ENCODE results near the gene EN2. TPM values are rescaled to one million over a fixed set of nuclear protein-coding genes. Genes with fewer than 3 reads are reported as not detected.

The EN2 gene
- total and polyA plus RNA-seq, 2 of the 13 experiments (the other 11 are each of a cell fraction or from before 2014, with no cell fraction given): not detected

GRCh38 chr7:155456738-155457543 lies 988 bp upstream of the EN2 start:
- no peak overlapping the region for H2AFZ ChIP-seq (ENCODE audit: low read length)
- WGBS (ENCODE audit: low lambda C conversion rate): 71% methylated on average over 58 of the region's 69 CpGs
- POLR2A ChIA-PET: no interaction called here
- DNase-seq (ENCODE audit: low spot score): no peak
- BruUV-seq (replicated peaks): no TSS peak
- no peaks in the 10 kb centered on the region for H4K20me1 ChIP-seq (ENCODE audit: insufficient read depth, low read length)
- no peak overlapping the region for H3K4me2 ChIP-seq (ENCODE audit: low read depth, low read length)
- H3K36me3 ChIP-seq (replicated peaks in 1 of 2; ENCODE audit: control insufficient read depth in 1 of 2, insufficient read depth in 2 of 2, low read length in 2 of 2): no peaks in the 10 kb centered on the region
- no peak overlapping the region for H3K27ac ChIP-seq (ENCODE audit: extremely low read length, insufficient read depth, low read length)
- no peak overlapping the region for H3K4me3 ChIP-seq (replicated peaks in 1 of 3; ENCODE audit: insufficient read depth in 1 of 3, low read depth in 2 of 3, low read length in 3 of 3)
- no peaks in the 10 kb centered on the region for H3K4me1 ChIP-seq (ENCODE audit: insufficient read depth, low read length)
- H3K9ac ChIP-seq (ENCODE audit: insufficient read depth, low read depth, low read length): no peak overlapping the region
- in situ Hi-C loops (cut with HindIII; ENCODE audit: extremely low pct_ligation_motif_present, low pct_unique_long_range_greater_than_20kb) (no loop called here), intact Hi-C loops (cut with micrococcal nuclease; ENCODE audit: unreplicated experiment) (no loop called here)
- no peaks in the 10 kb centered on the region for H3K9me3 ChIP-seq (ENCODE audit: low read length)
- CTCF ChIA-PET (ENCODE audit: low intra/inter-chr PET ratio, low total read pairs): no interaction called here
- ATAC-seq: no peak
- FAIRE-seq: no peak
- H3K79me2 ChIP-seq (ENCODE audit: insufficient read depth, low read length): no peaks in the 10 kb centered on the region
- H3K27me3 ChIP-seq (ENCODE audit: control insufficient read depth in 1 of 2, insufficient read depth in 2 of 2, low read length in 2 of 2): peaks cover 7 to 78% of the 10 kb centered on the region in 2 experiments
- TF ChIP-seq GLMP (CRISPR knock-in tag; IDR thresholded peaks at IDR 0.05; ENCODE audit: borderline replicate concordance): no peak
- no peak for TF ChIP-seq REPIN1 (CRISPR knock-in tag; IDR thresholded peaks at IDR 0.05; ENCODE audit: borderline replicate concordance, low read depth)
- TF ChIP-seq HHEX (CRISPR knock-in tag; IDR thresholded peaks at IDR 0.05): no peak
- TF ChIP-seq GMEB1 (CRISPR knock-in tag; IDR thresholded peaks at IDR 0.05; ENCODE audit: borderline replicate concordance): no peak
- no peak for TF ChIP-seq IRF9 (CRISPR knock-in tag; IDR thresholded peaks at IDR 0.05; ENCODE audit: borderline replicate concordance)
- TF ChIP-seq, protein P1, sequence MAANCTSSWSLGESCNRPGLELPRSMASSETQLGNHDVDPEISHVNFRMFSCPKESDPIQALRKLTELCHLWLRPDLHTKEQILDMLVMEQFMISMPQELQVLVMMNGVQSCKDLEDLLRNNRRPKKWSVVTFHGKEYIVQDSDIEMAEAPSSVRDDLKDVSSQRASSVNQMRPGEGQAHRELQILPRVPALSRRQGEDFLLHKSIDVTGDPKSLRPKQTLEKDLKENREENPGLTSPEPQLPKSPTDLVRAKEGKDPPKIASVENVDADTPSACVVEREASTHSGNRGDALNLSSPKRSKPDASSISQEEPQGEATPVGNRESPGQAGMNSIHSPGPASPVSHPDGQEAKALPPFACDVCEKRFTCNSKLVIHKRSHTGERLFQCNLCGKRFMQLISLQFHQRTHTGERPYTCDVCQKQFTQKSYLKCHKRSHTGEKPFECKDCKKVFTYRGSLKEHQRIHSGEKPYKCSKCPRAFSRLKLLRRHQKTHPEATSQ (CRISPR knock-in tag; IDR thresholded peaks at IDR 0.05; ENCODE audit: borderline replicate concordance): no peak
- no peak for TF ChIP-seq LCORL (IDR thresholded peaks at IDR 0.05)
- no peak for TF ChIP-seq LCORL (CRISPR knock-in tag; IDR thresholded peaks at IDR 0.05)
- no peak for TF ChIP-seq ZNF562 (CRISPR knock-in tag; IDR thresholded peaks at IDR 0.05; ENCODE audit: borderline replicate concordance)
- no peak for TF ChIP-seq SIX1 (CRISPR knock-in tag; IDR thresholded peaks at IDR 0.05; ENCODE audit: borderline replicate concordance)
- no peak for TF ChIP-seq ZNF550 (CRISPR knock-in tag; IDR thresholded peaks at IDR 0.05; ENCODE audit: borderline replicate concordance)
- no peak for TF ChIP-seq FOXM1 (CRISPR knock-in tag; IDR thresholded peaks at IDR 0.05)
- no peak for TF ChIP-seq SATB2 (CRISPR knock-in tag; IDR thresholded peaks at IDR 0.05)
- no peak for TF ChIP-seq GPBP1L1 (CRISPR knock-in tag; IDR thresholded peaks at IDR 0.05)
- TF ChIP-seq DR1 (CRISPR knock-in tag; IDR thresholded peaks at IDR 0.05): no peak
- TF ChIP-seq MTERF4 (CRISPR knock-in tag; IDR thresholded peaks at IDR 0.05): no peak

All from HepG2 (cell line).